Peyer's patch (tissue), 4 donors: ENCODE results near the gene CLCN4.

Experiments used
- CTCF ChIP-seq, 6 experiments: fragments of 450-650 bp in 4 of 6; fragments of 200-600 bp in 2 of 6; sonication (generic) in 1 of 6; IDR thresholded peaks; one replicate each; pipeline ENCODE4 v1.5.1; 2017 to 2019; ENCODE audit warnings: antibody characterized with exemption in 6 of 6, mild to moderate bottlenecking in 3 of 6, moderate library complexity in 1 of 6
- POLR2A ChIP-seq, 2 donors: fragments of 450-650 bp; IDR thresholded peaks; one replicate each; pipeline ENCODE4 v1.5.1; 2017; ENCODE audit warnings: antibody characterized with exemption in 2 of 2, mild to moderate bottlenecking in 2 of 2, moderate library complexity in 2 of 2

- TF ChIP-seq CTCF (IDR thresholded peaks at IDR 0.05) (no peak), POLR2A (IDR thresholded peaks at IDR 0.05) (no peak)
These were observed 27.6 kb downstream of the CLCN4 start for GRCh38 chrX:10184411-10184810.
